BE2C (cell line): ENCODE results near the gene CES2.

ENCODE experiments used
- DNase-seq: peaks from one replicate; pipeline ENCODE4 v3.0.0-alpha.2; 2020
- H3K27me3 ChIP-seq: fragments of 250-450 bp; sonication (Bioruptor Pico); 2 replicates; pipeline ENCODE4 v1.5.1; 2020; ENCODE audit warnings: mild to moderate bottlenecking
- H3K36me3 ChIP-seq: fragments of 250-450 bp; sonication (Bioruptor Pico); 2 replicates; pipeline ENCODE4 v1.5.1; 2020; ENCODE audit warnings: mild to moderate bottlenecking
- H3K4me1 ChIP-seq: fragments of 250-450 bp; sonication (Bioruptor Pico); 2 replicates; pipeline ENCODE4 v1.5.1; 2020
- H3K4me3 ChIP-seq: 2 replicates; pipeline ENCODE4 v1.5.1; 2011; ENCODE audit warnings: low read depth, low read length
- H3K9me3 ChIP-seq: fragments of 250-450 bp; sonication (Bioruptor Pico); 2 replicates; pipeline ENCODE4 v1.5.1; 2020
- CTCF ChIP-seq: IDR thresholded peaks from 2 replicates; pipeline ENCODE4 v1.5.1; 2012; ENCODE audit warnings: mild to moderate bottlenecking, low read depth, low read length

The CES2 gene

GRCh38 chr16:66915041-66915440 is 20.3 kb upstream of the CES2 start:
- peaks cover 14% of the 10 kb centered on the region for H3K4me1 ChIP-seq
- DNase-seq, result no peak
- no peak overlapping the region for H3K4me3 ChIP-seq

GRCh38 chr16:66916518-66916917 is 18.8 kb upstream of the CES2 start:
- no peak for TF ChIP-seq CTCF
- Histone ChIP-seq H3K9me3 (no peaks in the 10 kb centered on the region), H3K4me1 (peaks cover 14% of the 10 kb centered on the region), H3K36me3 (no peaks in the 10 kb centered on the region), H3K4me3 (no peak overlapping the region), H3K27me3 (no peaks in the 10 kb centered on the region)
- DNase-seq, result no peak

More at GRCh38 chr16:66915041-66915440, 20.3 kb upstream of the CES2 start:
- TF ChIP-seq CTCF, result no peak
- no peaks in the 10 kb centered on the region for H3K36me3 ChIP-seq
- H3K27me3 ChIP-seq, result no peaks in the 10 kb centered on the region
- no peaks in the 10 kb centered on the region for H3K9me3 ChIP-seq

- DNase-seq, result no peak
- H3K36me3 ChIP-seq, result no peaks in the 10 kb centered on the region
- H3K9me3 ChIP-seq, result no peaks in the 10 kb centered on the region
- H3K4me3 ChIP-seq, result no peak overlapping the region
- no peaks in the 10 kb centered on the region for H3K27me3 ChIP-seq
- TF ChIP-seq CTCF, result no peak
- H3K4me1 ChIP-seq, result peaks cover 15% of the 10 kb centered on the region
These were observed 17.6 kb upstream of the CES2 start for GRCh38 chr16:66917741-66918140.

- no peak for DNase-seq
- Histone ChIP-seq H3K27me3 (no peaks in the 10 kb centered on the region), H3K36me3 (no peaks in the 10 kb centered on the region), H3K4me3 (no peak overlapping the region), H3K9me3 (no peaks in the 10 kb centered on the region), H3K4me1 (peaks cover 19% of the 10 kb centered on the region)
- TF ChIP-seq CTCF, result no peak
These were observed 17.0 kb upstream of the CES2 start for GRCh38 chr16:66918355-66918754.

- no peaks in the 10 kb centered on the region for H3K27me3 ChIP-seq
These were observed 16.3 kb upstream of the CES2 start, which contains the start of gene CDH16 for GRCh38 chr16:66918803-66919568. CDH16 (minus strand) TSS chr16:66918885; CDS start chr16:66918065, 820 bp downstream.

More at GRCh38 chr16:66918803-66919568, 16.3 kb upstream of the CES2 start, which contains the start of gene CDH16:
- TF ChIP-seq CTCF, result no peak
- Histone ChIP-seq H3K4me3 (no peak within 1 kb of the TSS), H3K9me3 (no peaks in the 10 kb centered on the region), H3K4me1 (peaks cover 24% of the 10 kb centered on the region), H3K36me3 (no peaks in the 10 kb centered on the region)
- DNase-seq, result no peak
